Retina (tissue), 1 donor: Measurements from ENCODE around the gene PARPBP.
"Not testable (repeated sequence)": the region's sequence is repeated elsewhere in the genome, so short reads cannot be mapped to it uniquely, and the experiment has no call there.

ENCODE experiments used
- DNase-seq: peaks from one replicate; pipeline ENCODE4 v3.0.0-alpha.2; 2016

Gene PARPBP

GRCh38 chr12:102155206-102155605, 35.2 kb downstream of the PARPBP start:
- DNase-seq, result not testable (repeated sequence)

DNA sequence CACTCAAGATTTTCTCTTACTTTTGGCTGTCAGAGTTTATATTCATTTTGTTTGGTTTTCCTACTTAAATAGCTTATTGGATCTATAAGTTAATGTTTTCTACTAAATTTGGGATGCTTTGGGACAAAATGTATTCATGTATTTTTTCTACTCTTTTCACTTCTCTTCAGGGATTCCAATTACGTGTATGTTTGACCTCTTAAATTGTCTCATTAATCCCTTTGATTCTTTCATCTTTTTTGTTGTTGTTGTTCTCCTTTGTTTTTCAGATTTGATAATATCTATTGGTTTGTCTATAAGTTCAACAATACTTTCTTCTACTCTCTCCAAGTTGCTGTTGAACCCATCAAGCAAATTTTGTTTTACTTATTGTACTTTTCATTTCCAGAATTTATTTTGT, 43.4 kb downstream of the PARPBP start:
- DNase-seq, result no peak

DNA sequence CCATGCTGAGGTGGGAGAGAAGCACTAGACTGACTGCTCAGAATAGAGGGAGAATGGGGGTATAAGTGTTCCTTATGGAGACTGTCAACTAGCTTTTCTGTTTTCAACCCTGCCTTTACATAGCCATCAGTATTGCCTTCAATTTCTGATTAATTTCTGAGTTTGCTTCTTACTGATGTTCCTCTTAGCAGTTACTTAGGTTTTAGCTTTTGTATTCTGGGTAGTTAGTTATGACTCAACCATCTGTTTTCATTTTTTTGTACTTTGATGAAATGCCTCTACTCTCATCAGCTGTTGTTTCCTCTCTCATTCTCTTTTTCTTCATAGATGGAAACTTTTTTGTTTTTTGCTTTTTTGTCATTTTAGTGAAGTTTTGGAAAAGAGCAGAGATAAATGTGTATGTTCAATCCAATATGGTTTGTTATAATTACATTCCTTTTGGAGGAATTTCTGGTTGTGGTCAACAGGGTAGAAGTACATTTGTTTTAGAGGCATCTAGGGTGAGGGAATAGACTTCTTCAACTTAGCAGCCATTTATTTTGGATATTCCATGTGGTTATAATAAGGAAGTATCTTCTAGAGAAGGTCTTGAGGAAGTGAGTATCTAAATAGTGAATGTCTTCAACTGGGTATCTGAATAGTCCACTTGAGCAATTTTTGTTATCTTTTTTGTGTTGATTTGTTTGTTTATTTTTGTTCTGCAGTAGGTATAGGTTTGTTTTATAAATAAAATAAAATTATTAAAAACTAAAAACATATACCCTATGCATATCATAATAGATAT, 48.0 kb downstream of the PARPBP start:
- no peak for DNase-seq

DNA sequence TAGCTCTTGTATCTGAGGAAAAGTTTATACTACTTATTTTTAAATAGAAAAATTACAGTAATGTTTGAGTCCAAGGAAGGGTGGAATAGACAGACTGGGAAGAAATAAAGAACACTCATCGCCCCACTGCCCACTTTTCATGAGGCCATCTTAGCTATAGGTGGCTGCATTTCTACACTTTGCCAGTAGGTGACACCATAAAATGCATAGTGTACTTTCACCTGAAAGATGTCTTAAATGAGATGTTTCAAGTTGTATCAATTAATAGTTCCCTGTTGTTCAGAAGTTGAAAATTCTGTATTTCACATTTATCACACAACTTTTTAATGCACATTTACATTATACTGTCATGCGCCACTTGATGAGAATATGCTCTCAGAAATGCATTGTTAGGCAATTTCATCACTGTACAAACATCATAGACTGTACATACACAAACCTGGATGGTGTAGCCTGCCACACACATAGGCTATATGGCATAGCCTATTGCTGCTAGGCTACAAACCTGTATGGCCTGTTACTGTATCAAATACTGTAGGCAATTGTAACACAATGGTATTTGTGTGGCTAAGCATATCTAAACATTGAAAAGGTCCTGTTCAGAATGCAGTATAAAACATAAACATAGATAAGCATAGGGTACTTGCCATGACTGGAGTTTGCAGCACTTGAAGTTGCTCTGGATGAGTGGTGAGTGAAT, 50.1 kb downstream of the PARPBP start:
- DNase-seq, result no peak

DNA sequence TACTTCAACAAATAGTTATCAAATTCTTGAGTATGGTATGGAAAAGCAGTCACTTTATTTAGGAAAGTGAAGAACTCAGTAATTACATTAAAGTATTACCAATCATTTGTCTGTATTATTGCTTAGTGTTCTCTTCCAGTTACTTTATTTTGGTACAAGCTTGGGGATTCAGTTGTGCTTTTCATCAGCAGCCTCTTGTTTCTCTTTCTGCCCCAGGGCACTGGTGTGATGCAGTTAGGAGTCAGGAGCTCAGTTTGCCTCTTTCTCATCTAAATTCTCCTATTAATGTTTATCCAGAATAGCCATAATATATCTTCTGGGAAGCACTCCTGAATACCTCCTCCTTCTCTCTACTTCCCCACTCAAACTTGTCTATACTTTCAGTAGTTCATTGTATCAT, 52.0 kb downstream of the PARPBP start:
- DNase-seq, result no peak

GRCh38 chr12:102172436-102172835, 52.5 kb downstream of the PARPBP start:
- no peak for DNase-seq

DNA sequence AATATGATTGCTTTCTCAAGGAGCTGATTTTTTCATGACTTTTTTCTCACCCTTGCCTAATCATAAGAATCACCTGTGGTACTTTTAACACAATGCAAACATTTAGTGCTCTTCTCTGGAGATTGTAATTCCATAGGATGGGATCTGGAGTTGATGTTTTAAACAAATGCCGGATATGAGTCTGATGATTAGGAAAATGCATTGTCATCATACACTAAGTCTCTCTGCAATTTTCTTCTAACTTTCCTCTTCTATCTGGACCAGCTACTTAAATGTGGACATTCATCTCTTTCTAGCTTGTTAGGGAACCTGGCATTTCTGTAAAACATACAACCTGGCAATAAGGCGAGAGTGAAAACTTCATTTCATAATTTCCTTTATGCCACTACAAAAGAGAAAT, 54.1 kb downstream of the PARPBP start:
- no peak for DNase-seq

DNA sequence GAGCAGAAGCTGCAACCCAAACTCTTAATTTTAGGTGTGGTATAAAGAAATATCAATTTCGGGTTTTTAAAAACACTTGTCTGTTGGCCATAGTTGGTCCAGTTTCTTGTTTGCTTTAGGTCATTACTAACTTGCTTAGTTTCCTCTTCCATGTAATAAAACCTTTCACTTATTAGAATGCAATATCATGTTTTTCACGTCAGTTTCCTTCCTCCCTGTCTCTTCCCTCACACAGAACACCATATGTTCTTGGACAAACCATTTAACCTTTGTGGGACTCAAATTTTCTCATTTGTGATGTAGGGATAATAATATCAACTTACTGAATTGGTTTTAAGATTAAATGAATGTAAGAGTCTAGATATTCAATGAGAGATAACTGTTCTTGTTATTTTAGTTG, 54.8 kb downstream of the PARPBP start:
- no peak for DNase-seq

DNA sequence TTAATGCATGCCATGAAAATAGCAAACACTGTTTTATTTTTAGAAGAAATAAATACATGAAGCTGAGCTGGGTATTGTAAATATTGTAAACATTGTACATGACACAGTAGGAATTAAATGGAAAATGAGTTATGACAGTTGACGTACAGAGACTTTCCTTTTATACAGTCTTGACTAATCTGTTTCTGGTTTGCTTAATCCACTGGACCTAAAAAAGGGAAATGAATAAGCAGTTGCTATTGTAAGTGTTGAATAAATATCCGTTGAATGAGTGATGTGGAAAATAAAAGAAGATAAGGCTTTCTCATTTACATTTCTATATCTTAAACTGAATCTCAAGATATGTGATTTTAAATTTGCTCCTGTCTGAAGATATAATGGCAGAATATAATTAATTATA, 62.7 kb downstream of the PARPBP start:
- no peak for DNase-seq

DNA sequence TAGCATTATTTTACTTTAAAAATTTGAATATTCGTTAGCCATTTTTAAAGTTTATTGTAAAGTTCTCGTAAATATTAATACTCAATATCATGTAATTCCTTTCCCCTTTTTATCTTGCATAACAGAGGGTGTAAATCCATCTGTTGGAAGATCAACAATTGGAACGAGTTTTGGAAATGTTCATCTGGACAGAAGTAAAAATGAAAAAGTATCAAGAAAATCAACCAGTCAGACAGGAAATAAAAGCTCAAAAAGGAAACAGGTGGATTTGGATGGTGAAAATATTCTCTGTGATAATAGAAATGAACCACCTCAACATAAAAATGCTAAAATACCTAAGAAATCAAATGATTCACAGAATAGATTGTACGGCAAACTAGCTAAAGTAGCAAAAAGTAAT, 75.8 kb downstream of the PARPBP start:
- no peak for DNase-seq

GRCh38 chr12:102197789-102198188, 77.8 kb downstream of the PARPBP start, which contains the start of gene PMCH:
Gene PMCH, minus strand, starts transcription at chr12:102197833. Its CDS starts 63 bp downstream, at chr12:102197770.
- no peak for DNase-seq

- DNase-seq, result no peak
Measured at GRCh38 chr12:102201436-102202061, 81.6 kb downstream of the PARPBP start.

GRCh38 chr12:102202556-102202955, 82.6 kb downstream of the PARPBP start:
- no peak for DNase-seq

- DNase-seq, result no peak
Measured at GRCh38 chr12:102204025-102204424, 84.0 kb downstream of the PARPBP start.

- no peak for DNase-seq
Measured at GRCh38 chr12:102215992-102216691, 96.2 kb downstream of the PARPBP start.

GRCh38 chr12:102220736-102221135, 100.8 kb downstream of the PARPBP start:
- DNase-seq, result no peak

DNA sequence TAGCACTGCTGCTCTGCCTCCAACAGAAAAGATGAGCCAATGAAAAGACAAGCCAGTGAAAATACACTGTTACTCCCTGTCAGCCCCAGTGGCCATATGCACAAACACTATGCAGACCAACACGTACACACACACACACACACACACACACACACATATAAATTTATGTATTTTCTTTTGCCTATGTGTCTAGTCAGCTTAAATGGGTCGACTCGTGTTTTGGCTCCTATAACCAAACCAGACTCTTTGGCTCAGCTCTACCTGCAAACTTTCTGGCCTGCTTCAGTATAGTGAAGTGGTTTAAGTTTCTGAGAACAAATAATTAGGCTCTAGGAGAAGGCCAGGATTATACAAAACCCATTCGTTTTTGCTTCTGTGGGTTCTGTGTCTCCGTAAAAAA, 108.0 kb downstream of the PARPBP start:
- no peak for DNase-seq

DNA sequence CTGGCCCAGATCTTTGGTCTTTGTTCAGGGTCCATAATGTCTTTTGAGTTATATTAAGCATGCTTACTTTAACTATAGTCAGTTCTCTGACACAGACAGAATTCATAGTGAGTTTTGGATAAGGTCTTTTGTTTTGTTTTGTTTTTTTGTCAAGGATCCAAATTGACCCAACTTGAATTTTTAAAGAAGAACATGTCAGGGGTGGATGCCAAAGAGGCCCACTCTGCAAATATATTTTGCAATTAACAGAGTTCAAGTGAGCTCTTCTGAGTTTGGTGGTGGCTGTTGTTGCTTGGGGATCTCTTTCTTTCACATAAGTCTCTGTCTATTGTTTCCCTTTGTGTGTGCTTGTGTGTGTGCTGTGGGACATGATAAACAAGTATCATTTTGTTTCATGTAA, 112.1 kb downstream of the PARPBP start:
- no peak for DNase-seq

- no peak for DNase-seq
Measured at GRCh38 chr12:102232446-102232845, 112.5 kb downstream of the PARPBP start.

GRCh38 chr12:102234599-102234998, 114.6 kb downstream of the PARPBP start:
- no peak for DNase-seq

DNA sequence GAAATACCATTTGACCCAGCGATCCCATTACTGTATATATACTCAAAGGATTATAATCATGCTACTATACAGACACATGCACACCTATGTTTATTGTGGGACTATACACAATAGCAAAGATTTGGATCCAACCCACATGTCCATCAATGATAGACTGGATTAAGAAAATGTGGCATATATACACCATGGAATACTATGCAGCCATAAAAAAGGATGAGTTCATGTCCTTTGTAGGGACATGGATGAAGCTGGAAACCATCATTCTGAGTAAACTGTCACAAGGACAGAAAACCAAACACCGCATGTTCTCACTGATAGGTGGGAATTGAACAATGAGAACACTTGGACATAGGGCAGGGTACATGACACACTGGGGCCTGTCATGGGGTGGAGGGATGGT, 120.9 kb downstream of the PARPBP start:
- DNase-seq, result not testable (repeated sequence)
